Esophagus muscularis mucosa (tissue), 3 donors: Measurements from ENCODE around the gene ADSS1.

Source experiments
- CTCF ChIP-seq, 3 experiments: fragments of 200-600 bp in 2 of 3; fragments of 450-650 bp in 1 of 3; sonication (generic) in 2 of 3; IDR thresholded peaks; one replicate each; pipeline ENCODE4 v1.5.1; 2017 to 2019; ENCODE audit warnings: antibody characterized with exemption in 3 of 3, mild to moderate bottlenecking in 2 of 3, moderate library complexity in 1 of 3
- EP300 ChIP-seq: sonication (generic); formaldehyde crosslinking; IDR thresholded peaks from one replicate; pipeline ENCODE4 v1.6.1; 2017; ENCODE audit warnings: antibody characterized with exemption

- TF ChIP-seq EP300 (no peak), CTCF (IDR thresholded peaks at IDR 0.05) (no peak)
Observed at GRCh38 chr14:104712881-104713734, 10.9 kb upstream of the ADSS1 start.
